ENCODE data around the gene PPP1R12B. TPM values are rescaled to one million over a fixed set of nuclear protein-coding genes. Genes with fewer than 3 reads are reported as not detected.
A peak's percentile ranks its signal among the peaks of the same experiment; 100 is the strongest.
"Not testable (repeated sequence)": the region's sequence is repeated elsewhere in the genome, so short reads cannot be mapped to it uniquely, and the experiment has no call there.

Gene PPP1R12B
- total RNA-seq, 1 donor from 2014 or later = 31.2 TPM

DNA sequence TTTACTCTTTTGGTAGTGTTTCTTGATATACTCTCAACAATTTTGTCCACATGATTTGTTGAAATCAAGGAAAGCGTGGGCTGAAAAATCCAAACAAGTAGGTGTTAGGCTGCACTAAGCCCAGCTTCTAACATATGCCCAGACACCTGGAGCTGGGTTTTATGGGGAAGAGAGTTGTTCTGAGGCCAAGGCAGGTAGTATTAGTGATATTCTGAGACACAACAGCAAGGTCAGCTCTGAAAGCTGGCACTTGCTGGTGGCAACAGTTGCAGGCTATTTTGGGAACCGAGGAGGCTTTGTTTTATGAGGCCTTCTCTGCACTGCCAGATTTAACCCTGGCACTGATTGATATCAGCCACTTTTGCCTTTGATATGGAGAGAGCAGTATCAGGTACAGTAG, 61.8 kb downstream of the PPP1R12B start:
- Mint-ChIP-seq H3K4me3 (peak overlapping the region; percentile 45), H3K27ac (peak overlapping the region; percentile 90), H3K4me1 (ENCODE audit: unreplicated experiment) (peaks cover 16% of the 10 kb centered on the region)
- DNase-seq (ENCODE audit: extremely low spot score, unreplicated experiment); H3K27me3 Mint-ChIP-seq; H3K9me3 Mint-ChIP-seq; H3K36me3 Mint-ChIP-seq: not testable (repeated sequence)

DNA sequence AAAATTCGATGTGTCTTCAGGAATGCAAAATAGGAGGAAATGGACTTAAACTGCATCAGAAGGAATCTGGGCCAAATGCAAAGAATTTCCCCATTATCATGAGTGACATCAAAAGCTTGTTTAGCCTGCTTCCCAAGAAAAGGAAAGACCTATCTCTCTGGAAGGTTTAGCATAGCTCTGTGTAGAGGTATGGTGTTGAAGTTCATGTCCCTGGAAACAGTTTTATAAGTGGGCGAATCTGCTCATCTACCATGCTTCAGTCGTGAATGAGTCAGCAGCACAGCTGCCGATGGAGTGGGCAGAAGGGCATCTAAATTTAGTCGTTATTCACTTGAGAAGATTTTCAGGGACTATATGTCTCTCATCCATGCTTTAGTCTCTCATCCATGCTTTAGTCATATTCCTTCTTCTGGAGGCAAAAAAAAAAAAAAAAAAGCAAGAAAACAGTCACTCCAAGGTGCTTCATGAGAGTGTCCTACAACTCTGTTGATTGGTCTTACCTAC, 62.4 kb downstream of the PPP1R12B start:
- H3K27me3 Mint-ChIP-seq; H3K9me3 Mint-ChIP-seq; H3K36me3 Mint-ChIP-seq; DNase-seq (ENCODE audit: extremely low spot score, unreplicated experiment): not testable (repeated sequence)
- Mint-ChIP-seq H3K4me3 (peak overlapping the region; percentile 45), H3K4me1 (ENCODE audit: unreplicated experiment) (peaks cover 16% of the 10 kb centered on the region), H3K27ac (peak overlapping the region; percentile 90)

DNA sequence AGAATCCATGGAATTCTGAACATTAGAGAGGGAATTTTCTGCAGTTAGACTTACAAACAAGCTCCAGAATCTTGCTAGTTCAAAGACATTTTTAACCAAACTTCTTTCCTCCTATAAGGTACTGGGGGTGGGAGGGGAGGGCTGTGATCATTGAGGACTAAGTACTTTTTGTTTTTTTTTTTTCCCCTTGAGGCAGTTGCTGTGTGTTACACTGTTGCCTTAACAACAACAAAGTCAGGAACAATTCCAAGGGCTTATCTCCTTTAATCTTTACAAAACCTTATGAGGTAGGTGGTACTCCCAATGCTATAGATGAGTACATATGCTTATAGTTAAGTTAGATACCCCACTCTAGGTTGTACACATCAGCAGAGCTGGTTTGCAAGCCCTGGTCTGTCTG, 62.9 kb downstream of the PPP1R12B start:
- Mint-ChIP-seq H3K27ac (peak overlapping the region; percentile 90), H3K4me1 (ENCODE audit: unreplicated experiment) (peaks cover 16% of the 10 kb centered on the region)
- TF ChIP-seq, protein P1, sequence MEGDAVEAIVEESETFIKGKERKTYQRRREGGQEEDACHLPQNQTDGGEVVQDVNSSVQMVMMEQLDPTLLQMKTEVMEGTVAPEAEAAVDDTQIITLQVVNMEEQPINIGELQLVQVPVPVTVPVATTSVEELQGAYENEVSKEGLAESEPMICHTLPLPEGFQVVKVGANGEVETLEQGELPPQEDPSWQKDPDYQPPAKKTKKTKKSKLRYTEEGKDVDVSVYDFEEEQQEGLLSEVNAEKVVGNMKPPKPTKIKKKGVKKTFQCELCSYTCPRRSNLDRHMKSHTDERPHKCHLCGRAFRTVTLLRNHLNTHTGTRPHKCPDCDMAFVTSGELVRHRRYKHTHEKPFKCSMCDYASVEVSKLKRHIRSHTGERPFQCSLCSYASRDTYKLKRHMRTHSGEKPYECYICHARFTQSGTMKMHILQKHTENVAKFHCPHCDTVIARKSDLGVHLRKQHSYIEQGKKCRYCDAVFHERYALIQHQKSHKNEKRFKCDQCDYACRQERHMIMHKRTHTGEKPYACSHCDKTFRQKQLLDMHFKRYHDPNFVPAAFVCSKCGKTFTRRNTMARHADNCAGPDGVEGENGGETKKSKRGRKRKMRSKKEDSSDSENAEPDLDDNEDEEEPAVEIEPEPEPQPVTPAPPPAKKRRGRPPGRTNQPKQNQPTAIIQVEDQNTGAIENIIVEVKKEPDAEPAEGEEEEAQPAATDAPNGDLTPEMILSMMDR (conservative IDR thresholded peaks at IDR 0.05) = no peak

GRCh38 chr1:202412421-202412820, 63.9 kb downstream of the PPP1R12B start:
- H3K27ac Mint-ChIP-seq = peak overlapping the region; percentile 16

More for the DNA sequence above, 62.9 kb downstream of the PPP1R12B start:
- no peak overlapping the region for H3K4me3 Mint-ChIP-seq
- no peaks in the 10 kb centered on the region for H3K36me3 Mint-ChIP-seq
- DNase-seq (ENCODE audit: extremely low spot score, unreplicated experiment) = no peak
- H3K27me3 Mint-ChIP-seq = no peaks in the 10 kb centered on the region
- H3K9me3 Mint-ChIP-seq = no peaks in the 10 kb centered on the region

DNA sequence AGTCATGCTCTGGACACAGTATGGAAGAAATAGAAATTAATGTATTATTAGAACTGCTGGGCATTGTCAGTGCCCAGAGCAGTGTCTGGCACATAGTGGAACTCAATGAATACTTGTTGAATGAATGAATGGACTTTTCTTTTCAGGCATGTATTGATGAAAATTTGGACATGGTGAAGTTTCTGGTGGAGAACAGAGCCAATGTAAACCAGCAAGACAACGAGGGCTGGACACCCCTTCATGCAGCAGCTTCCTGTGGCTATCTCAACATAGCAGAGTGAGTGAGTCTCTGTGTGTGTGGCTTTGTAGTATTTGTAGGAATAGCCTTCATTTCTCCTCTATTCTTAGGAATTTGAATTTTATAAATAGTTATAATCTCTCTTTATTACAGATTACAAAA, 68.1 kb downstream of the PPP1R12B start:
- no peak for DNase-seq (ENCODE audit: extremely low spot score, unreplicated experiment)
- Mint-ChIP-seq H3K27ac (no peak overlapping the region), H3K27me3 (no peaks in the 10 kb centered on the region), H3K4me1 (ENCODE audit: unreplicated experiment) (peaks cover 25% of the 10 kb centered on the region), H3K36me3 (no peaks in the 10 kb centered on the region), H3K9me3 (no peaks in the 10 kb centered on the region), H3K4me3 (no peak overlapping the region)
- TF ChIP-seq, protein P1 (conservative IDR thresholded peaks at IDR 0.05) = no peak

More at GRCh38 chr1:202412421-202412820, 63.9 kb downstream of the PPP1R12B start:
- not testable (repeated sequence) for H3K9me3 Mint-ChIP-seq; H3K4me3 Mint-ChIP-seq; H3K36me3 Mint-ChIP-seq; DNase-seq (ENCODE audit: extremely low spot score, unreplicated experiment); H3K27me3 Mint-ChIP-seq
- peaks cover 17% of the 10 kb centered on the region for H3K4me1 Mint-ChIP-seq (ENCODE audit: unreplicated experiment)

GRCh38 chr1:202417141-202417540, 68.6 kb downstream of the PPP1R12B start:
- not testable (repeated sequence) for H3K9me3 Mint-ChIP-seq; H3K36me3 Mint-ChIP-seq; H3K27me3 Mint-ChIP-seq; DNase-seq (ENCODE audit: extremely low spot score, unreplicated experiment)
- H3K4me1 Mint-ChIP-seq (ENCODE audit: unreplicated experiment) = peaks cover 25% of the 10 kb centered on the region
- peak overlapping the region; percentile 86 for H3K27ac Mint-ChIP-seq
- H3K4me3 Mint-ChIP-seq = peak overlapping the region; percentile 33

DNA sequence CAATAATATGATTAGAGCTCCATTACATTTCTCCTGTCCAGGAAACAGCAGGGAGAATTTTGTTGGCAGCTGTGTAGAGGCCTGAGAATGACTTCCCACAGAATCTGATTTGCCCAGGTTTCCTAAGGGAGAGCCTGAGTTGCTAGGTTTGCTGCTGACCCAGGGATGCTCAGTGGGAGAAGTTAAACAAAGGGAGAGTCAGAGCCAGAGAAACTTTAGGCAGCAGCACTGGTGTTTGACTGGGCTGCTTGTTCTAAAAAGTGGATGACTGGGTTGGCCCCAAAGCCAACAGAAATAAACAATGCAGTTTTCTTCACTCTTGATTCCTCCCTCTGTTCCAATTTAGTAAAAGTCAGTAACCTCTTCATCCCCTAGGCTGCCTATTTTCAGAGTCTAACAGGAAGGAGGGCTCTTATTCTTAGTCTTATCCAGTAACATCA, 69.3 kb downstream of the PPP1R12B start:
- DNase-seq (ENCODE audit: extremely low spot score, unreplicated experiment); H3K4me3 Mint-ChIP-seq; H3K27ac Mint-ChIP-seq; H3K9me3 Mint-ChIP-seq; H3K36me3 Mint-ChIP-seq; H3K27me3 Mint-ChIP-seq: not testable (repeated sequence)
- peaks cover 25% of the 10 kb centered on the region for H3K4me1 Mint-ChIP-seq (ENCODE audit: unreplicated experiment)

DNA sequence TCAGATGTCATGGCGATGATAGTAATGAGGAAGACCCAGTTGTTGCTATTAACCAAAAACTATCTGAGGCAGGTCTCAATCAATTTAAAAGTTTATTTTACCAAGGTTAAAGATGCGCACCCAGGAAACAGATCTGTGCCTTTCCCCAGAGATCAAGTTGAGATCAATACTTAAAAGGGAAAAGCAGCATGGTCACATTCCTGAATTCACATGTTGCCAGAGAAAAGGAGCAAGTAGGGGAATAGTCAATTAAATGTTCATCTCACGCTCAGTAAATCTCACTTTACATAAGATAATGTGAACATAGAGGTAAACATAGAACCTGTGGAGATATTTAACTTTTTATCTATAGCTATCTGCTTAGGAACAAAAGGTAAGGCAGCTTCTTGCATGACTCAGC, 71.2 kb downstream of the PPP1R12B start:
- H3K4me1 Mint-ChIP-seq (ENCODE audit: unreplicated experiment) = peaks cover 25% of the 10 kb centered on the region
- H3K27ac Mint-ChIP-seq; H3K9me3 Mint-ChIP-seq; H3K4me3 Mint-ChIP-seq; DNase-seq (ENCODE audit: extremely low spot score, unreplicated experiment); H3K36me3 Mint-ChIP-seq; H3K27me3 Mint-ChIP-seq: not testable (repeated sequence)

- not testable (repeated sequence) for H3K27me3 Mint-ChIP-seq; H3K9me3 Mint-ChIP-seq; H3K4me3 Mint-ChIP-seq; H3K36me3 Mint-ChIP-seq; DNase-seq (ENCODE audit: extremely low spot score, unreplicated experiment)
- Mint-ChIP-seq H3K27ac (peak overlapping the region; percentile 6), H3K4me1 (ENCODE audit: unreplicated experiment) (peaks cover 25% of the 10 kb centered on the region)
Observed at GRCh38 chr1:202420422-202421094, 72.1 kb downstream of the PPP1R12B start.

GRCh38 chr1:202422709-202423108, 74.2 kb downstream of the PPP1R12B start:
- H3K27me3 Mint-ChIP-seq; H3K27ac Mint-ChIP-seq; H3K4me3 Mint-ChIP-seq; H3K36me3 Mint-ChIP-seq; H3K9me3 Mint-ChIP-seq; DNase-seq (ENCODE audit: extremely low spot score, unreplicated experiment): not testable (repeated sequence)
- H3K4me1 Mint-ChIP-seq (ENCODE audit: unreplicated experiment) = peaks cover 13% of the 10 kb centered on the region

DNA sequence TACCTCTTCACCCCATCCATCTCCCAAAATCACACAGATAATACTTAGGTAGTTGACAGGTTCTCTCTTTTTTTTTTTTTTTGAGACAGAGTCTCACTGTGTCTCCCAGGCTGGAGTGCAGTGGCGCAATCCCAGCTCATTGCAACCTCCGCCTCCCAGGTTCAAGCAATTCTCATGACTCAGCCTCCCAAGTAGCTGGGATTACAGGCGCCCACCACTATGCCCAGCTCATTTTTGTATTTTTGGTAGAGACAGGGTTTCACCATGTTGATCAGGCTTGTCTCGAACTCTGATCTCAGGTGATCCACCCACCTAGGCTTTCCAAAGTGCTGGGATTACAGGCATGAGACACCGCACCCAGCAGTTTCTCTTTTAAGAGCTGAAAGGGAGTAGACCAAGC, 75.8 kb downstream of the PPP1R12B start:
- H3K27ac Mint-ChIP-seq; H3K27me3 Mint-ChIP-seq; H3K4me3 Mint-ChIP-seq; H3K4me1 Mint-ChIP-seq (ENCODE audit: unreplicated experiment); H3K36me3 Mint-ChIP-seq; H3K9me3 Mint-ChIP-seq; DNase-seq (ENCODE audit: extremely low spot score, unreplicated experiment): not testable (repeated sequence)

DNA sequence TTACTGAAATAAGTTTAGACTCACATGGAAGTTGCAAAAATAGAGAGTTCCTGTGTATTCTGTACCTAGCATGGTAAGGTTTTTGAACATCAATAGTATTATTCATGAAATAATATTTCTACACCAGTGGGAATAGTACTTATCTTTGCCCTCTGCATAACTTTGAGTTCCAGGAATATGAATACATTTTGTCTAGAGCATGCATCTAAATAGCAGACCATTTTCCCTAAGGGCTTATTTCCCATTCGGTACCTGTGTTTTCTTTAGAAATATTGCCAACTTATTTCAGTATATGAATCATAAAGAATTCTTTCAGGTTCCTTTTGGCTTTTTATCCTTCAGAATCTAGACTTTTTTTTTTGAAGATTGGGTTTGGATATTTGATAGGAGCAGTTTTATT, 81.6 kb downstream of the PPP1R12B start:
- H3K27ac Mint-ChIP-seq; H3K9me3 Mint-ChIP-seq; H3K27me3 Mint-ChIP-seq; H3K4me1 Mint-ChIP-seq (ENCODE audit: unreplicated experiment); DNase-seq (ENCODE audit: extremely low spot score, unreplicated experiment); H3K4me3 Mint-ChIP-seq: not testable (repeated sequence)
- H3K36me3 Mint-ChIP-seq = peaks cover 19% of the 10 kb centered on the region
